Myocyte (in vitro differentiated cells): ENCODE results near the gene BBS9. TPM values are rescaled to one million over a fixed set of nuclear protein-coding genes. Genes with fewer than 3 reads are reported as not detected.
A peak's percentile ranks its signal among the peaks of the same experiment; 100 is the strongest.

Experiments
- DNase-seq: peaks from one replicate; pipeline ENCODE4 v3.0.0-alpha.2; 2012; ENCODE audit warnings: low read depth
- total RNA-seq: library from RNA; depleted of rRNA; stranded (reverse); fragments of >200 nt; gene quantifications from 2 replicates; pipeline ENCODE4 v1.2.3, GENCODE V29; 2014

Gene BBS9
- total RNA-seq, 1 donor from 2014 or later, result 16.2 TPM

DNA sequence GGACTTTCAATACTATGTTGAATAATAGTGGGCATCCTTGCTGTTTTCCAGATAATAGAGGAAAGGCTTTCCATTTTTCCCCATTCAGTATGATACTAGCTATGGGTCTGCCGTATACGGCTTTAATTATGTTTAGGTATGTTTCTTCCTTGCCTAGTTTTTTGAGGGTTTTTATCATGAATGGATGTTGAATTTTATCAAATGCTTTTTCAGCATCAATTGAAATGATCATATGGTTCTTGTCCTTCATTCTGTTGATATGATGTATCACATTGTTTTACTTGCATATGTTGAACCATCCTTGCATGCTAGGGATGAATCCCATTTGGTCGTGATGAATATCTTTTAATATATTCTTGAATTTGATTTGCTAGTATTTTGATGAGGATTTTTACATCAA is 11.0 kb upstream of the BBS9 start:
- no peak for DNase-seq

GRCh38 chr7:33127085-33127484 is 2.3 kb upstream of the BBS9 start:
- no peak for DNase-seq

DNA sequence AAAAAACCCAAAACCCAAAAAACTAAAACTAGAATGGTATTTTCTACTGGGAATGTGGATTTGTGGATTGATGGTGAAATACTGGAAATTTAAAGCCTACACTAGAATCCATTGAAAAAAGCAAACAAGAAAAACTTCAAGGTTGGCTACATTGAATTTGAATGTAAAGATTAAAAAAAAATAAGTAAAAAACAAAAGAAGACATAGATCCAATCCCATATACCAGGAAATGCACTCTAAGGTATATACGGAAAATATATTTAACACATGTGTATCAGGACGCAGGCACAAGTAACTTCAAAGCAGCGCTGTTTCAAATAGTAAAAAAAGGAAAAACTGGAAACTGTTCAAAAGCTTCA is 754 bp upstream of the BBS9 start:
- DNase-seq, result no peak

- DNase-seq, result no peak
Observed at GRCh38 chr7:33129806-33130153, 416 bp downstream of the BBS9 start.

- no peak for DNase-seq
Observed at GRCh38 chr7:33130184-33130583, 820 bp downstream of the BBS9 start.

- no peak for DNase-seq
Observed at GRCh38 chr7:33137103-33137502, 7.7 kb downstream of the BBS9 start.

- DNase-seq, result no peak
Observed at GRCh38 chr7:33142585-33142984, 13.2 kb downstream of the BBS9 start.

GRCh38 chr7:33143996-33144718 is 14.8 kb downstream of the BBS9 start:
- DNase-seq, result no peak

GRCh38 chr7:33145156-33145555 is 15.8 kb downstream of the BBS9 start:
- no peak for DNase-seq

GRCh38 chr7:33152087-33152486 is 22.7 kb downstream of the BBS9 start:
- DNase-seq, result no peak

GRCh38 chr7:33155811-33156210 is 26.4 kb downstream of the BBS9 start:
- DNase-seq, result peak; percentile 19

GRCh38 chr7:33156441-33156840 is 27.1 kb downstream of the BBS9 start:
- no peak for DNase-seq

- peak; percentile 27 for DNase-seq
Observed at GRCh38 chr7:33157311-33157710, 27.9 kb downstream of the BBS9 start.

- no peak for DNase-seq
Observed at GRCh38 chr7:33157781-33158180, 28.4 kb downstream of the BBS9 start.

DNA sequence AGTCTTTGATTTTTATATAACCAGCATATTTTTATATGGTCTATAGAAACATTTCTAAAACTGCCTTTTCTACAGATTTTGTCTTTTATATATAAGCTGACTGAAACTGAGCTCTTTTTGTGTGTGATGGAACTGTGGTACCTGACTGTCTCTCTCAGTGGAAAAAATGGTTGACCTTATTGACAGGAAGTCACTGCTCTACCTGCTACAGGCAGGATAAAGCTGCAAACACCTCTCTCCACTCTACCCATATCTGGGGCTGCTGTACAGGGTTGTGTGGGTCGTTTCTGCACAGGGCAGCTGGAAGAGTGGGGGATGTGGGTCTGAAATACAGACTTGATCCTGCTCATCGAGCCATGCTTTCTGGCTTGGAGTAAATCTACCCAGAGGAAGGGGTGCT is 48.5 kb downstream of the BBS9 start:
- no peak for DNase-seq

- no peak for DNase-seq
Observed at GRCh38 chr7:33179519-33179918, 50.2 kb downstream of the BBS9 start.

GRCh38 chr7:33183504-33183903 is 54.1 kb downstream of the BBS9 start:
- DNase-seq, result no peak

- DNase-seq, result no peak
Observed at GRCh38 chr7:33184828-33185227, 55.5 kb downstream of the BBS9 start.

DNA sequence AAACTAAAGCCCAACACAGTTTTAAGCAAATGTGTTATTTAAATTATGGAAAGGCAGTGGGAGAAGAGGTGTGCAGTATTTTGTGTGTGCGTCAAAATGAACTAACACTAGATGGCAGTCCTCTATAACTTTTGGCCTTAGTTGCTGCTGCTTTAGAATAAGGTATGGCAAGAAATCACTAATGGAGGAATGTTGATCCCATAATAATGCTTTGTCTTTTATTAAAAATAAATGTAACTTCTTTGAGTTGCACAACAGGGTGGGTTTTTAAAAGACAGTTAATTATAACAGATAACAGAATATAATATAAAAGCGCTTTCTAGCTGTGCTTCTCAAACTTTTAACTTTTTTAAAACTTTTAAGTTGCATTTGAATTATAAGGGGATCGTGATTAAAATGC is 56.4 kb downstream of the BBS9 start:
- peak; percentile 66 for DNase-seq

GRCh38 chr7:33186192-33186591 is 56.8 kb downstream of the BBS9 start:
- peak; percentile 22 for DNase-seq

DNA sequence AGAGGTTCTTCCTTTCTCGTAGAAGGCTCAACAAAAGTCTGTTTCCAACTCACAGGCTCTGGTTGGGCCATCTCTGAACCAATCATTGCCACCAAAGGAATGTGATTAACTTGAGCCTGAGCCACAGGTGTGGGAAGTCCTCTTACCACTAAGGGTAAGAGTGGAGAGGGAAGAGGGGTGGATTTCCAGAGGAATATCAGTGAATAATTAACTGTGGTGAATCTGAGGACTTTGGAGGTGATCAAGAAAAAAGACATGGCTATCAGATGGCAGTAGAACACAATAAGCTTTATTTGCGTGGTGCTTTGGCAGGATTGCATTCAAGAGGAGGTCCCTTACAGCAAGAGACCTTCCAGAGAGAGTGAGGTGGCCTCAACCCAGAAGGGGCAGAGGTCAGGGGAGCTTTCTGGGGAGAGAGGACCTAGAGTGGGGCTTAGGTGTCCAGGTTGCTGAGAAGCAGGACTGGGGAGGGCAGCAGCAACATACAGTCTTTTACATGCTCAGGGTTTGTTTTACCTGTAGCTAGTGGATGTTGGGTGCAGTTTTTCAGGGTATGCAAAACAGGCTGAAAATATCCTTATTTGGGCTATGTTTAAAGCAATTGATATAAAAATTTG is 61.4 kb downstream of the BBS9 start:
- no peak for DNase-seq

DNA sequence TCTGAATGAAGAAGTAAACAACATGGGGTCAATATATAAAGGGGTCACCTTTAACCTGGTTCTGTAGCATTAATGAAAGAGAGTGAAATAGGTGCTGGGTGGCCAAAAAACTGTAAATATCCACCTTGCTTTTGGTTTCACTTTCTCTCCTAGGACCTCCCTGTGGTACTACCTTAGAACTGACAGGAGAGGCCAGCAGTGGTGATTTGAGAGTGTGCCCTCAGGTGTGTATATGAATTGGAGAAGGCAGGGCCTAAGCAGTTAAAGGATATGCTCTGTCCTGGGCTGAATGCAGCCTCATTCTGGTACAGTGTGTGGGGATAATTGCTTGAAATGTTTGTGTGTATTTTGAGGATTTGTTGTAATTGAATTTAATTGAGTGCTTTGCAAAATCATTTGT is 62.0 kb downstream of the BBS9 start:
- no peak for DNase-seq

- DNase-seq, result no peak
Observed at GRCh38 chr7:33192695-33193291, 63.4 kb downstream of the BBS9 start.
